SU-DHL-6 (cell line): ENCODE data around the gene NR1D2.

ENCODE experiments used
- H2AFZ ChIP-seq: fragments of 200-600 bp; sonication (generic); 2 replicates; pipeline ENCODE4 v1.6.1; 2014; ENCODE audit warnings: low read depth, mild to moderate bottlenecking, moderate library complexity, mixed read lengths, antibody characterized with exemption, low read length; ENCODE audit not compliant: severe bottlenecking
- H3F3A ChIP-seq: fragments of 200-600 bp; shearing (Covaris generic); 2 replicates; pipeline ENCODE4 v1.6.0; 2016; ENCODE audit warnings: antibody characterized with exemption, mild to moderate bottlenecking; ENCODE audit not compliant: insufficient read depth
- H3K27ac ChIP-seq: fragments of 200-600 bp; sonication (generic); 2 replicates; pipeline ENCODE4 v1.5.1; 2016; ENCODE audit warnings: low read depth, mild to moderate bottlenecking, low read length, moderate library complexity, mixed read lengths
- H3K27me3 ChIP-seq: fragments of 200-600 bp; sonication (generic), shearing (Covaris generic); 2 replicates; pipeline ENCODE4 v1.6.0; 2014; ENCODE audit warnings: mild to moderate bottlenecking, low read length
- H3K36me3 ChIP-seq: fragments of 200-600 bp; sonication (generic); 2 replicates; pipeline ENCODE4 v1.6.1; 2014; ENCODE audit warnings: mild to moderate bottlenecking, low read length, mixed read lengths
- H3K4me2 ChIP-seq: fragments of 300-600, 200-600 bp; shearing (Covaris generic), sonication (generic); 2 replicates; pipeline ENCODE4 v1.6.0; 2014; ENCODE audit warnings: low read length, low read depth, mild to moderate bottlenecking; ENCODE audit not compliant: poor library complexity, severe bottlenecking
- H3K4me3 ChIP-seq: fragments of 200-600 bp; sonication (generic); 2 replicates; pipeline ENCODE4 v1.5.1; 2014; ENCODE audit warnings: antibody characterized with exemption, low read length, mild to moderate bottlenecking, mixed read lengths; ENCODE audit not compliant: insufficient read depth, poor library complexity, severe bottlenecking
- H3K79me2 ChIP-seq: fragments of 200-600 bp; sonication (generic); 2 replicates; pipeline ENCODE4 v1.6.1; 2014; ENCODE audit warnings: mild to moderate bottlenecking, low read length, moderate library complexity; ENCODE audit not compliant: insufficient read depth
- H3K9ac ChIP-seq: fragments of 200-600 bp; sonication (generic); 2 replicates; pipeline ENCODE4 v1.7.0; 2014; ENCODE audit warnings: mild to moderate bottlenecking, low read length
- H3K9me2 ChIP-seq: fragments of 200-600 bp; sonication (generic); replicated peaks from 2 replicates; pipeline ENCODE4 v1.6.1; 2014; ENCODE audit warnings: low read length; ENCODE audit not compliant: insufficient read depth
- H3K9me3 ChIP-seq: fragments of 200-600 bp; sonication (generic); 2 replicates; pipeline ENCODE4 v1.6.1; 2014; ENCODE audit warnings: low read length, mixed read lengths; ENCODE audit not compliant: insufficient read depth
- H4K20me1 ChIP-seq: fragments of 200-600 bp; sonication (generic); 2 replicates; pipeline ENCODE4 v1.6.1; 2014; ENCODE audit warnings: low read depth, mild to moderate bottlenecking, antibody characterized with exemption, low read length, moderate library complexity, mixed read lengths
- EZH2phosphoT487 ChIP-seq: fragments of 200-600 bp; sonication (generic), shearing (Covaris generic); conservative IDR thresholded peaks from 2 replicates; pipeline ENCODE4 v1.6.1; 2018; ENCODE audit warnings: mild to moderate bottlenecking, antibody characterized with exemption, low read length, moderate library complexity, mixed read lengths
- TF ChIP-seq, protein P1 (sequence below): fragments of 200-600 bp; sonication (generic); IDR thresholded peaks from one replicate; pipeline ENCODE4 v1.5.1; 2017; ENCODE audit warnings: antibody characterized with exemption, mild to moderate bottlenecking, low read length, moderate library complexity; ENCODE audit not compliant: insufficient read depth, poor library complexity, severe bottlenecking

Gene NR1D2

GRCh38 chr3:23966328-23966727 is 21.2 kb downstream of the NR1D2 start:
- Histone ChIP-seq H3K9ac (no peak overlapping the region), H3K9me3 (no peaks in the 10 kb centered on the region), H3K4me2 (no peak overlapping the region), H3K36me3 (no peaks in the 10 kb centered on the region), H2AFZ (no peak overlapping the region), H3F3A (no peaks in the 10 kb centered on the region), H3K9me2 (no peaks in the 10 kb centered on the region), H3K27me3 (no peaks in the 10 kb centered on the region), H3K79me2 (no peaks in the 10 kb centered on the region), H3K27ac (no peak overlapping the region), H4K20me1 (no peaks in the 10 kb centered on the region), H3K4me3 (no peak overlapping the region)
- TF ChIP-seq, protein P1, sequence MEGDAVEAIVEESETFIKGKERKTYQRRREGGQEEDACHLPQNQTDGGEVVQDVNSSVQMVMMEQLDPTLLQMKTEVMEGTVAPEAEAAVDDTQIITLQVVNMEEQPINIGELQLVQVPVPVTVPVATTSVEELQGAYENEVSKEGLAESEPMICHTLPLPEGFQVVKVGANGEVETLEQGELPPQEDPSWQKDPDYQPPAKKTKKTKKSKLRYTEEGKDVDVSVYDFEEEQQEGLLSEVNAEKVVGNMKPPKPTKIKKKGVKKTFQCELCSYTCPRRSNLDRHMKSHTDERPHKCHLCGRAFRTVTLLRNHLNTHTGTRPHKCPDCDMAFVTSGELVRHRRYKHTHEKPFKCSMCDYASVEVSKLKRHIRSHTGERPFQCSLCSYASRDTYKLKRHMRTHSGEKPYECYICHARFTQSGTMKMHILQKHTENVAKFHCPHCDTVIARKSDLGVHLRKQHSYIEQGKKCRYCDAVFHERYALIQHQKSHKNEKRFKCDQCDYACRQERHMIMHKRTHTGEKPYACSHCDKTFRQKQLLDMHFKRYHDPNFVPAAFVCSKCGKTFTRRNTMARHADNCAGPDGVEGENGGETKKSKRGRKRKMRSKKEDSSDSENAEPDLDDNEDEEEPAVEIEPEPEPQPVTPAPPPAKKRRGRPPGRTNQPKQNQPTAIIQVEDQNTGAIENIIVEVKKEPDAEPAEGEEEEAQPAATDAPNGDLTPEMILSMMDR, result no peak
- TF ChIP-seq EZH2phosphoT487, result no peak

DNA sequence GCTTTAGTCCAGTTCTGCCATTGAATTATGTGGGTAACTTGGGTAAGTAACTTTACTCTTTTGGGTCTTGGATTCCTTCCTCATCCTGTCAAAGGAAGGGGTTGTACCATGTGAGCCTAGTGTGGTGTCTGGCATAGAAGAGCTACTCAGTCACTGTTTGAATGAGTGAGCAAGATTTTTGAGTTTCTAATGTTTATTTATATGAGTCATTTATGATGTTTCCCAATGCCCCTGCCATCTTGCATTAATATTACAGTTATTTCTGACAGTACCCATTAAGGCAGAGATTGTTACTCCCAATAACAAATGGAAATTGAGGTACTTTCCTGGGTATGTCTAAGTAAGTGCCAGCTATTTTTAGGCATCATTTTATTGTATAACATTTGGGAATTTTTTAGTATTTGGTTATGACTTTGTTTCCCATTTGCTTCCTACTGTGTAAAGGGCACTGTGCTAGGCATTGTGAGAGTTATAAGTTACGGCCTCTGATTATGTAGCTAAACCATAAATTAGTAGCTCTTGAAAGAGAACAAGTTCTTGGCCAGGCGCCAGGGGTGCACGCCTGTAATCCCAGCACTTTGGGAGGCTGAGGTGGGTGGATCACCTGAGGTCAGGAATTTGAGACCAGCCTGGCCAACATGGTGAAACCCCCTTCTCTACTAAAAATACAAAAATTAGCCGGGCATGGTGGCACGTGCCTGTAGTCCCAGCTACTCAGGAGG is 23.5 kb downstream of the NR1D2 start:
- Histone ChIP-seq H3K4me3 (no peak overlapping the region), H3K27ac (no peak overlapping the region), H4K20me1 (no peaks in the 10 kb centered on the region), H3K9ac (no peak overlapping the region), H3F3A (no peaks in the 10 kb centered on the region), H2AFZ (no peak overlapping the region), H3K36me3 (no peaks in the 10 kb centered on the region), H3K9me3 (no peaks in the 10 kb centered on the region), H3K27me3 (no peaks in the 10 kb centered on the region), H3K9me2 (no peaks in the 10 kb centered on the region), H3K79me2 (no peaks in the 10 kb centered on the region), H3K4me2 (no peak overlapping the region)
- TF ChIP-seq, protein P1, result no peak
- no peak for TF ChIP-seq EZH2phosphoT487

GRCh38 chr3:23969393-23969792 is 24.3 kb downstream of the NR1D2 start:
- no peak overlapping the region for H3K9ac ChIP-seq
- no peak overlapping the region for H2AFZ ChIP-seq
- TF ChIP-seq, protein P1, result no peak
- TF ChIP-seq EZH2phosphoT487, result no peak
- H3K27me3 ChIP-seq, result no peaks in the 10 kb centered on the region
- no peaks in the 10 kb centered on the region for H3K36me3 ChIP-seq
- H3K9me2 ChIP-seq, result no peaks in the 10 kb centered on the region
- no peak overlapping the region for H3K4me3 ChIP-seq
- no peaks in the 10 kb centered on the region for H3F3A ChIP-seq
- H3K9me3 ChIP-seq, result no peaks in the 10 kb centered on the region
- H4K20me1 ChIP-seq, result no peaks in the 10 kb centered on the region
- no peak overlapping the region for H3K4me2 ChIP-seq
- no peaks in the 10 kb centered on the region for H3K79me2 ChIP-seq
- H3K27ac ChIP-seq, result no peak overlapping the region
